ENCODE data around the gene DMAC2. TPM values are rescaled to one million over a fixed set of nuclear protein-coding genes. Genes with fewer than 3 reads are reported as not detected.
A peak's percentile ranks its signal among the peaks of the same experiment; 100 is the strongest.
"Not testable (repeated sequence)": the region's sequence is repeated elsewhere in the genome, so short reads cannot be mapped to it uniquely, and the experiment has no call there.

The DMAC2 gene
- total RNA-seq, 2 donors from 2014 or later: 21.7 to 27.9 TPM

DNA sequence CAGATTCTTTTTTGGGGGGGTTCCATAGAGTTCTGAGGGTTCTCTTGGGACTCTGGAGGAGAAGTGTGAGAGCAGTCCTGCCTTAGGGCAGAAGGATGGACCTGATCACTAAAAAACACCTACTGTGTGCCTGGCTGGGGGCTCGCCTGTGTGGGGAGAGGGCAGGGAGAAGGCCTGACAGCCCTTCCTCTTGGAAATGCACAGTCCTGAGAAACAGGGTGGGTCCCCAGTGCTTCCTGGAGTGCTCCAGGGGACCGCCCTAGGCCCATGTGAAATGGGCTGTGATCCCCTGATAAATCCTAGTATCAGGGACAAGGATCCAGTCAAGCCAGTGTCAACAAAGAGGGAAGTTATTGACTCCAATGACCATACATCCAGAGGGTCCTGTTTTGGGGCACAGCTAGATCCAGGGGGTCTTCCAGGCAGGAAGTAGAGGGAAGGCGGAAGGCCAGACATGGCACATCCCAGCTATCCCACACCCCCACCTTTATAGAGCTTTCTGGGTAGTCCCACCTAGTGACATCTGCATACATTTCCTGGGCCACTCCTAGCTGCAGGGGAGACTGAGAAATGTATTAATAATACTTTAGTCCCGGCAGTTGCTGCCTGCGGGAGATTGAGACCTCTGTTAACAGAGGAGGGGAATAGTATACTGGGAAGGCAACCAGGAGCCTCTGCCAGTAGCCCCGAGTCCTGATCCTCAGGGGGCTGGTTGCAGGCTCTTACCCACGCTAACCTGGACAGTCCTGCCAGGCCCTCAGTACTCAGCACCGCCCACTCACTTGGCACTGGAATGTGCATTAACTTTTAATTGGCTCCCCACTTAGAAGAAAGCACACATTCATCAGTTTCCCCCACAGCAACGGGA lies 28.4 kb downstream of the DMAC2 start:
- no peak overlapping the region for H3K27ac ChIP-seq
- H3K27me3 ChIP-seq (replicated peaks; ENCODE audit: insufficient read depth): no peaks in the 10 kb centered on the region
- DNase-seq (ENCODE audit: low spot score) (no peak), ATAC-seq (ENCODE audit: insufficient number of reproducible peaks, low FRiP score, low read depth) (no peak)
- H3K36me3 ChIP-seq: peaks cover 40% of the 10 kb centered on the region
- H3K4me1 ChIP-seq (ENCODE audit: control insufficient read depth in 1 of 2, low read depth in 2 of 2): peaks cover 7 to 24% of the 10 kb centered on the region in 2 donors
- no peak overlapping the region for H3K4me3 ChIP-seq
- TF ChIP-seq, protein P1, sequence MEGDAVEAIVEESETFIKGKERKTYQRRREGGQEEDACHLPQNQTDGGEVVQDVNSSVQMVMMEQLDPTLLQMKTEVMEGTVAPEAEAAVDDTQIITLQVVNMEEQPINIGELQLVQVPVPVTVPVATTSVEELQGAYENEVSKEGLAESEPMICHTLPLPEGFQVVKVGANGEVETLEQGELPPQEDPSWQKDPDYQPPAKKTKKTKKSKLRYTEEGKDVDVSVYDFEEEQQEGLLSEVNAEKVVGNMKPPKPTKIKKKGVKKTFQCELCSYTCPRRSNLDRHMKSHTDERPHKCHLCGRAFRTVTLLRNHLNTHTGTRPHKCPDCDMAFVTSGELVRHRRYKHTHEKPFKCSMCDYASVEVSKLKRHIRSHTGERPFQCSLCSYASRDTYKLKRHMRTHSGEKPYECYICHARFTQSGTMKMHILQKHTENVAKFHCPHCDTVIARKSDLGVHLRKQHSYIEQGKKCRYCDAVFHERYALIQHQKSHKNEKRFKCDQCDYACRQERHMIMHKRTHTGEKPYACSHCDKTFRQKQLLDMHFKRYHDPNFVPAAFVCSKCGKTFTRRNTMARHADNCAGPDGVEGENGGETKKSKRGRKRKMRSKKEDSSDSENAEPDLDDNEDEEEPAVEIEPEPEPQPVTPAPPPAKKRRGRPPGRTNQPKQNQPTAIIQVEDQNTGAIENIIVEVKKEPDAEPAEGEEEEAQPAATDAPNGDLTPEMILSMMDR (IDR thresholded peaks at IDR 0.05): no peak
- no peaks in the 10 kb centered on the region for H3K9me3 ChIP-seq

DNA sequence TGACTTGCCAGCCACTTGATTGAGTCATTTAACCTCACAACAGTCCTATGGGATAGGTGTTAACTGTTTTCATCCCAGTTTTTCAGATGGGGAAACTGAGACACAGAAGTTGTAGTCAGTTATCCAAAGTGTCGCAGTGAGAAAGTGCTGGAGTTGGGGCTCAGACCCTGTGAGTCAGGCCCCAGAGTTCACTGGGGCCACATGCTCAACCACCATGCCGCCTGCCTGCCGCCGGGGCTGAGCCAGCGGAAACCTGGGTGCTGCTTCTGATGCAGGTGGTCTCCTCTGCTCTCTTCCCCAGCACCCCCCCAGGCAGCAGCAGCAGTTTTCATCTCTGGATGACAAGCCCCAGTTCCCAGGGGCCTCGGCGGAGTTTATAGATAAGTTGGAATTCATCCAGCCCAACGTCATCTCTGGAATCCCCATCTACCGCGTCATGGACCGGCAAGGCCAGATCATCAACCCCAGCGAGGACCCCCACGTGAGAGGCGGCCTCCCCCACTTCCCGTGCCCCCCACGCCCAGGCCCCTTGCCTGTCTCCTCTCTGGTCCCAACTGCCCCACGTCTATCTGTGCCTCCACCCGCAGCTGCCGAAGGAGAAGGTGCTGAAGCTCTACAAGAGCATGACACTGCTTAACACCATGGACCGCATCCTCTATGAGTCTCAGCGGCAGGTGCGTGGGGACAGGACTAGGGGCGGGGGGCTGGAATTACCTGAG lies 29.2 kb downstream of the DMAC2 start:
- H3K27ac ChIP-seq: no peak overlapping the region
- ATAC-seq (ENCODE audit: insufficient number of reproducible peaks, low FRiP score, low read depth) (no peak), DNase-seq (ENCODE audit: low spot score) (no peak)
- H3K9me3 ChIP-seq: no peaks in the 10 kb centered on the region
- no peaks in the 10 kb centered on the region for H3K27me3 ChIP-seq (replicated peaks; ENCODE audit: insufficient read depth)
- peaks cover 36% of the 10 kb centered on the region for H3K36me3 ChIP-seq
- H3K4me3 ChIP-seq: no peak overlapping the region
- TF ChIP-seq, protein P1 (IDR thresholded peaks at IDR 0.05): no peak
- H3K4me1 ChIP-seq (ENCODE audit: control insufficient read depth in 1 of 2, low read depth in 2 of 2): peaks cover 7 to 24% of the 10 kb centered on the region in 2 donors

DNA sequence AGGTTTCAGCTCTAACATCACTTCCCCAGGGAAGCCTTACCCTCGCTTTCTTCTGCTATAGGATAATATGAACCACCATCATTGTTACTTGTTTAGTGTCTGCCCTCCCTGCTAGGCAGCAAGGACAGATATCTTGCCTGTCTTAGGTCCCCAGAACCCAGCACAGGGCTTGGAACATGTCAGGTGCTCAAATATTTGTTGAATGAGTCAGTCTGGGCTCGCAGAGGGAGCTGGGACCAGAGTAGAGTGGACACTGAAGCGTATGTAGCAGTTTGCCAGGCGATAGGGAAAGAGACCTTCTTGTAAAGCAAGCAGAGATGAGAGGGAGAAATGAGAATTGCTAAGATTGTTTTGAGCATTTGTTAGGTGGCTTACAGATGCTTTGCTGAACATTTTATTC lies 30.4 kb downstream of the DMAC2 start:
- Histone ChIP-seq H3K36me3 (peaks cover 26% of the 10 kb centered on the region), H3K27ac (peak overlapping the region; percentile 12 to 46), H3K4me3 (no peak overlapping the region), H3K4me1 (ENCODE audit: control insufficient read depth in 1 of 2, low read depth in 2 of 2) (peaks cover 7 to 24% of the 10 kb centered on the region in 2 donors), H3K9me3 (no peaks in the 10 kb centered on the region), H3K27me3 (replicated peaks; ENCODE audit: insufficient read depth) (no peaks in the 10 kb centered on the region)
- TF ChIP-seq, protein P1 (IDR thresholded peaks at IDR 0.05): no peak
- peak; percentile 58 for ATAC-seq (ENCODE audit: insufficient number of reproducible peaks, low FRiP score, low read depth)
- DNase-seq (ENCODE audit: low spot score): no peak

- peak overlapping the region; percentile 12 to 46 for H3K27ac ChIP-seq
- DNase-seq (ENCODE audit: low spot score); H3K4me3 ChIP-seq; H3K27me3 ChIP-seq (replicated peaks; ENCODE audit: insufficient read depth); H3K9me3 ChIP-seq; ATAC-seq (ENCODE audit: insufficient number of reproducible peaks, low FRiP score, low read depth): not testable (repeated sequence)
- H3K4me1 ChIP-seq (ENCODE audit: control insufficient read depth in 1 of 2, low read depth in 2 of 2): peaks cover 7 to 24% of the 10 kb centered on the region in 2 donors
- H3K36me3 ChIP-seq: peaks cover 23% of the 10 kb centered on the region
Observed at GRCh38 chr19:41408846-41409245, 30.9 kb downstream of the DMAC2 start.

GRCh38 chr19:41408256-41408655 lies 31.5 kb downstream of the DMAC2 start:
- DNase-seq (ENCODE audit: low spot score) (no peak), ATAC-seq (ENCODE audit: insufficient number of reproducible peaks, low FRiP score, low read depth) (no peak)
- Histone ChIP-seq H3K27me3 (replicated peaks; ENCODE audit: insufficient read depth) (no peaks in the 10 kb centered on the region), H3K4me1 (ENCODE audit: control insufficient read depth in 1 of 2, low read depth in 2 of 2) (peaks cover 7 to 24% of the 10 kb centered on the region in 2 donors), H3K4me3 (no peak overlapping the region), H3K36me3 (peaks cover 17% of the 10 kb centered on the region), H3K9me3 (no peaks in the 10 kb centered on the region), H3K27ac (no peak overlapping the region)
- TF ChIP-seq, protein P1 (IDR thresholded peaks at IDR 0.05): no peak

Measured in thoracic aorta (tissue), 2 donors.